CD4-positive, alpha-beta memory T cell (primary cell): Measurements from ENCODE around the gene SOWAHB. TPM values are rescaled to one million over a fixed set of nuclear protein-coding genes. Genes with fewer than 3 reads are reported as not detected.

ENCODE experiments used
- CTCF ChIA-PET: fragments of 350-600 bp; sonication (Branson Sonifier 250); formaldehyde crosslinking; loops from one replicate; lab custom pipeline; 2021; ENCODE audit warnings: inconsistent platforms; ENCODE audit not compliant: partially characterized antibody; lab: Charles Lee
- POLR2A ChIA-PET: fragments of 350-600 bp; sonication (Branson Sonifier 250); formaldehyde crosslinking; loops from one replicate; lab custom pipeline; 2021; ENCODE audit not compliant: partially characterized antibody; lab: Charles Lee
- DNase-seq, 5 donors: peaks; one replicate each; pipeline versions ENCODE4 v3.0.0 to v3.0.0-alpha.2; 2020 to 2022; ENCODE audit warnings: mixed read lengths in 1 of 5
- H3K27ac ChIP-seq: one replicate; pipeline ENCODE4 v1.7.0; 2013; ENCODE audit warnings: low read depth, low read length
- H3K27me3 ChIP-seq: 2 replicates; pipeline ENCODE4 v1.7.0; 2013; ENCODE audit warnings: mild to moderate bottlenecking, low read length, moderate library complexity; ENCODE audit not compliant: insufficient read depth
- H3K36me3 ChIP-seq: 2 replicates; pipeline ENCODE4 v1.7.0; 2013; ENCODE audit warnings: mild to moderate bottlenecking, low read length, moderate library complexity; ENCODE audit not compliant: insufficient read depth
- H3K4me1 ChIP-seq: 2 replicates; pipeline ENCODE4 v1.7.0; 2013; ENCODE audit warnings: mild to moderate bottlenecking, low read length, moderate library complexity; ENCODE audit not compliant: insufficient read depth
- H3K4me3 ChIP-seq, 2 donors: one replicate each; pipeline ENCODE4 v1.7.0; 2013; ENCODE audit warnings: low read length in 2 of 2, mild to moderate bottlenecking in 1 of 2
- H3K9me3 ChIP-seq, 2 donors: one replicate each; pipeline ENCODE4 v1.7.0; 2013; ENCODE audit warnings: low read length in 2 of 2, control low read depth in 1 of 2; ENCODE audit not compliant: control insufficient read depth in 1 of 2
- H3K27ac Mint-ChIP-seq, 7 donors: one replicate each; pipeline ENCODE4 v1.8.0; 2020 to 2021; ENCODE audit warnings: mixed read lengths in 7 of 7, mild to moderate bottlenecking in 6 of 7, inconsistent platforms in 3 of 7, moderate library complexity in 3 of 7
- H3K27me3 Mint-ChIP-seq, 2 donors: one replicate each; pipeline ENCODE4 v1.8.0; 2020 to 2021; ENCODE audit warnings: mixed read lengths in 2 of 2
- H3K36me3 Mint-ChIP-seq, 2 donors: one replicate each; pipeline ENCODE4 v1.8.0; 2020 to 2021; ENCODE audit warnings: mixed read lengths in 2 of 2, inconsistent platforms in 1 of 2, mild to moderate bottlenecking in 1 of 2
- H3K4me1 Mint-ChIP-seq, 4 donors: one replicate each; pipeline ENCODE4 v1.8.0; 2020 to 2021; ENCODE audit warnings: mixed read lengths in 4 of 4, mild to moderate bottlenecking in 1 of 4
- H3K4me3 Mint-ChIP-seq, 8 donors: one replicate each; pipeline ENCODE4 v1.8.0; 2020 to 2021; ENCODE audit warnings: mixed read lengths in 8 of 8, mild to moderate bottlenecking in 7 of 8, moderate library complexity in 6 of 8, inconsistent platforms in 3 of 8
- H3K9me3 Mint-ChIP-seq, 8 donors: one replicate each; pipeline ENCODE4 v1.8.0; 2020 to 2021; ENCODE audit warnings: mixed read lengths in 8 of 8, mild to moderate bottlenecking in 5 of 8, inconsistent platforms in 3 of 8, moderate library complexity in 1 of 8
- intact Hi-C: fragments of 100-400 bp; cut with micrococcal nuclease; formaldehyde crosslinking; loops from one replicate; pipeline ENCODE4 v1.15.1; 2023
- polyA plus RNA-seq, 2 donors: library from polyadenylated mRNA; unstranded; fragments of 300-500 nt; fragmentation: Illumina TruSeq; gene quantifications; one replicate each; pipeline ENCODE4 v1.2.3, GENCODE V29; 2021
- total RNA-seq, 2 experiments: library from RNA; stranded (reverse); gene quantifications; one replicate each; pipeline ENCODE4 v1.2.3, GENCODE V29; 2021

The SOWAHB gene
- total and polyA plus RNA-seq, 4 experiments from 2014 or later = not detected

DNA sequence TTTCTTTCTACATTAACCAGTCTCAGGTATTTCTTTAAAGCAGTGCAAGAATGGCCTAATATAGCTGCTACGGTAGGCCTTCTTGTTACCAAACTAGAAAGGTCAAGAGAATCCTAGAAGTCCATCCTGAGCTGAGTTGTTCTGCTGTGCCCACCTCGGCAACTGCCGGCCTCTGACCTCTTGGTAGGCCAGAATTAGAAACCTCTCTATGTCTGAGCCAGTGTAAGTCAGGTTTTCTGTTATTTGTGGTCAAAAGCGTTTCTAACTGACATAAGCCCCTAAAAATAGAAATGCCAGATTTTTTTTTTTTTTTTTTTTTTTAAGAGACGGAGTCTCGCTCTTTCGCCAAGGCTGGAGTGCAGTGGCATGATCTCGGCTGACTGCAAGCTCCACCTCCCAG lies 43.1 kb downstream of the SOWAHB start:
- no peaks in the 10 kb centered on the region for H3K4me1 ChIP-seq
- no peak overlapping the region for H3K27ac ChIP-seq
- Mint-ChIP-seq H3K9me3 (peaks cover 0 to 1% (median 0%) of the 10 kb centered on the region in 8 donors), H3K27me3 (peaks cover 2 to 3% of the 10 kb centered on the region in 2 donors), H3K36me3 (no peaks in the 10 kb centered on the region), H3K27ac (no peak overlapping the region), H3K4me3 (peak overlapping the region in 1 of 8 donors; percentile 52), H3K4me1 (peaks cover 0 to under 1% (median under 1%) of the 10 kb centered on the region in 4 donors)
- no peak for DNase-seq
- H3K9me3 ChIP-seq = no peaks in the 10 kb centered on the region
- no peaks in the 10 kb centered on the region for H3K27me3 ChIP-seq
- no peaks in the 10 kb centered on the region for H3K36me3 ChIP-seq
- CTCF ChIA-PET = no interaction called here
- intact Hi-C loops = no loop called here
- POLR2A ChIA-PET = no interaction called here
- no peak overlapping the region for H3K4me3 ChIP-seq

DNA sequence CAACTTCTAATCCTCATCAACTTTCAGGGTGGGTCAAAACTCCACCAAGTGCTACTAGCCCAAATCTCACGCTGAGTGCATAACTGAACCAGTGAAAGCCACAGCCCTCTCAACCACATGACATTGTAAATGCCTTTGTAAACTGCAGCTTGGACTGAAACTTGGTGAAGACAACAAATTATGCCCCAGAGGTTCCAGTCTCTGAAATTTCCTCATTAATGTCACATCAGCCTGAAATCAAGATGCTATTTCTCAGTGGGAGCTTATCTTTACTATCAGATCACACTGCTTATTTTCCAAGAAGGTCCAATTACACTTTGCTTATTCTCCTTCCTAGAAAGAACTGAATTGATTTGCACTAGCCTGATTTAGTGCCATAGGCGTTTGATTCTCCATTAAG lies 46.6 kb downstream of the SOWAHB start:
- ChIA-PET CTCF (no interaction called here), POLR2A (no interaction called here)
- no peaks in the 10 kb centered on the region for H3K9me3 ChIP-seq
- intact Hi-C loops = no loop called here
- peaks cover 6 to 7% of the 10 kb centered on the region in 2 donors for H3K27me3 Mint-ChIP-seq
- DNase-seq = no peak
- H3K4me1 Mint-ChIP-seq = no peaks in the 10 kb centered on the region
- H3K4me1 ChIP-seq = no peaks in the 10 kb centered on the region
- no peak overlapping the region for H3K4me3 ChIP-seq
- no peaks in the 10 kb centered on the region for H3K36me3 ChIP-seq
- H3K36me3 Mint-ChIP-seq = no peaks in the 10 kb centered on the region
- H3K4me3 Mint-ChIP-seq = no peak overlapping the region
- no peak overlapping the region for H3K27ac Mint-ChIP-seq
- H3K9me3 Mint-ChIP-seq = no peaks in the 10 kb centered on the region
- no peak overlapping the region for H3K27ac ChIP-seq
- no peaks in the 10 kb centered on the region for H3K27me3 ChIP-seq

DNA sequence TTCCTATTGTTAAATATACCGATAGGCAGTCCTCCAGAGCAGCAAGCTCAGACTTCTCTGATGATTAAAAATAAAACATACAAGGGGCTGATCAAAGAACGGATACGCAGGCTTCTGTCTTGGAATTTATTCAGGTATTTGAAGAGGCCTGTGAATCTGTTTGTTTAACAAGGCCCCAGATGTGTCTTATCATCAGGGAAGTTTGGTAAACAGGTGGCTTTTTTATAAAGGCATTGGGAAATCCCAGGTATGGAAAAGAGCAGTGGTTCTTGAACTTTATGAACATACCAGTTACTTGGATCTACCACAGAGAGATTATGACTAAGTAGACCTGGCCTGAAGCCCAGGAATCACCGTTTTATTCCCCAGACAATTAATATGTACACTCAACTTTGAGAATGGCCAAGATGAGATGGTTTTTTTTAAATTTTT lies 47.9 kb downstream of the SOWAHB start:
- no peaks in the 10 kb centered on the region for H3K36me3 Mint-ChIP-seq
- intact Hi-C loops = no loop called here
- Histone ChIP-seq H3K27ac (no peak overlapping the region), H3K27me3 (no peaks in the 10 kb centered on the region), H3K9me3 (no peaks in the 10 kb centered on the region), H3K36me3 (no peaks in the 10 kb centered on the region), H3K4me3 (no peak overlapping the region), H3K4me1 (no peaks in the 10 kb centered on the region)
- H3K27ac Mint-ChIP-seq = no peak overlapping the region
- DNase-seq = no peak
- POLR2A ChIA-PET = no interaction called here
- peaks cover 6 to 7% of the 10 kb centered on the region in 2 donors for H3K27me3 Mint-ChIP-seq
- H3K4me3 Mint-ChIP-seq = no peak overlapping the region
- CTCF ChIA-PET = interaction anchor here (0.9 kb wide), 1 partner anchor 13 kb away, joined by 3 read pairs; no protein-coding TSS in a partner anchor
- no peaks in the 10 kb centered on the region for H3K9me3 Mint-ChIP-seq
- H3K4me1 Mint-ChIP-seq = no peaks in the 10 kb centered on the region

Other genes starting within 250 kb of the SOWAHB start
- 10 to 100 TPM; 25.2 to 30.2 TPM for gene SEPTIN11, start 51.6 kb upstream of the SOWAHB start, total RNA-seq
- 10 to 100 TPM; 21.9 to 31.3 TPM for gene SEPTIN11, start 51.6 kb upstream of the SOWAHB start, polyA plus RNA-seq
- 100 to 1,000 TPM; 353 to 360 TPM for gene CCNI, start 177.8 kb upstream of the SOWAHB start, total RNA-seq
- gene CCNI, start 177.8 kb upstream of the SOWAHB start, polyA plus RNA-seq = 100 to 1,000 TPM; 226 to 370 TPM